ENCODE data around the gene NTN4.
"Not testable (repeated sequence)": the region's sequence is repeated elsewhere in the genome, so short reads cannot be mapped to it uniquely, and the experiment has no call there.

Gene NTN4

GRCh38 chr12:95790033-95790916 is at the start of gene NTN4:
NTN4 (minus strand) TSS chr12:95790764; CDS start chr12:95790309, 455 bp downstream.
- DNase-seq (ENCODE audit: low read depth), result no peak

- peak; percentile 82 for DNase-seq (ENCODE audit: low read depth)
These were observed 47.6 kb upstream of the NTN4 start for GRCh38 chr12:95838125-95838524.

- DNase-seq (ENCODE audit: low read depth), result no peak
These were observed 46.9 kb upstream of the NTN4 start for GRCh38 chr12:95837240-95838038.

GRCh38 chr12:95836630-95837239 is 46.2 kb upstream of the NTN4 start:
- peak; percentile 42 for DNase-seq (ENCODE audit: low read depth)

GRCh38 chr12:95836185-95836609 is 45.6 kb upstream of the NTN4 start:
- peak; percentile 59 for DNase-seq (ENCODE audit: low read depth)

DNA sequence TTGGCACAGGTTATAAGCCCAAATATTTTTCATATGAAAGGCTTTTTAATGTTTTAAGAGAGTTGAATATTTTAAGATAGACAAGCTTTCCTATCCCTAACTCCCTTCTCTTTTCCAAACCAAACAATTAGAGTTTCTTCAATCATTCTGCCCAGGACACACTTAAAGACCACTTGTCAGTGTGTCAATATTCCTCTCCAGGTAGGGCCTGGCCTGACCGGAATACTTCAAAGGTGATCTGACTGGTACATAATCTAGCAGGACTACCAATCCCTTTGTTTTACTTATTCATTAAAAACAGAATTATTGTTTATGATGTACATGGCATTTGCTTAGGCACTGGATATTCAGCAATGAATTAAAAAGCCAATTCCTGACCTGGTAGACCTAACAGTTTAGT is 44.0 kb upstream of the NTN4 start:
- no peak for DNase-seq (ENCODE audit: low read depth)

- DNase-seq (ENCODE audit: low read depth), result no peak
These were observed 39.9 kb upstream of the NTN4 start for GRCh38 chr12:95830335-95831089.

DNA sequence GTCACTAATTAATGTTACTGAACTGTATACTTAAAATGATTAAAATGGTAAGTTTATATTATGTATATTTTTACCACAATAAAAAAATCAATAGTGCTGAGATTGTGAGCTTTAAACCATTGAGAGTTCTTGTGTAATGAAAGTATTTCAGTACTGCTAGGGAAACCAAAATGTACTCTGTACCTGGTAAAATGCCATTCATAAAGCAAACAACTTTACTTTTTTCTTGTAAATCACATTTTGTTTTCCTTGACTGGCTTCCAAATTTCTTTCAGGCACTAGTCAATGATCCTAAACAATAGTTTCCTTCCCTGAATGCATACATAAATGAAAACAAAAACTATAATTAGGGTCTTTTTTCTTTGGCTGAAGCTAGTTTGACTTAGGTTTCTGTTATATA is 38.8 kb upstream of the NTN4 start:
- no peak for DNase-seq (ENCODE audit: low read depth)

DNA sequence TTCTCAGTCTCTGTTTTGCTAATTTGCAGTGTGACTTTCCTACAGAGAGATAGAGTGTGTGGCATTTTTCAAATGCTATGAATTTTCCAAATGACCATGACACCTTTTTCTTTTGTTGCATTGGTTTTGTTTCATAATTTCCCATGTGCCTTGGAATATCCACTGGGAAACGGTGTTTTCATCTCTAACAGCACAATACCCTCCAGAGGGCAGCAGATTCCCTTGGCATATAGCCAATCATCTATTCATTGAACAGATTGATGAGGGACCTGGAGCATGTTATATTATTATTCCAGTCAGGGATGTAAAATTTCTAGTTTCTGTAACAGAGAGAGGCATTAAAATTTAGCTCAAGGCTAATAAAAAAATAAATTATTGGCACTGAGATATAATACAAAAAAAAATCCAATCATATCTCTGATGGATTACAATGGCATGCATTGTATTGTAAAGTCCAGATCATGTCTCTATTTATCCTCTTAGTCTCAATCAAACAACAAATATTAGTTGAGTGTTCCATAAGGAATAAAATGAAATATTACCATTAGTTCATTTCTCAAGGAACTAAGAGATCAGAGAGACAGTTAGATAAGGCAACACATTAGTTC is 29.6 kb upstream of the NTN4 start:
- no peak for DNase-seq (ENCODE audit: low read depth)

- no peak for DNase-seq (ENCODE audit: low read depth)
These were observed 25.2 kb upstream of the NTN4 start for GRCh38 chr12:95815632-95816212.

DNA sequence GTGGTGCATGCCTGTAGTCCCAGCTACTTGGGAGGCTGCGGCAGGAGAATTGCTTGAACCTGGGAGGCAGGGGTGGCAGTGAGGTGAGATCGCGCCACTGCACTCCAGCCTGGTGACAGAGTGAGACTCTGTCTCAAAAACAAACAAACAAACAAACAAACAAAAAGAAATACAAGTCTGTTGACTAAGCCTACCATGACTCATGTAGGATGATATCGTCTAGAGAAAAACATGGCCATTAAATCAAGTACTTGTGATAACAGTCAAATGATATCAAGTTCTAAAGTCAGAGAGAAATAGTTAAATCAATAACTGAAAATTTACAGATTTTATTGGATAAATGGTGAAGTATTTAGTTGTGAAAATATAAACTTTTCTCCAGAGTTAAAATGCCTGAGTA is 21.6 kb upstream of the NTN4 start:
- not testable (repeated sequence) for DNase-seq (ENCODE audit: low read depth)

DNA sequence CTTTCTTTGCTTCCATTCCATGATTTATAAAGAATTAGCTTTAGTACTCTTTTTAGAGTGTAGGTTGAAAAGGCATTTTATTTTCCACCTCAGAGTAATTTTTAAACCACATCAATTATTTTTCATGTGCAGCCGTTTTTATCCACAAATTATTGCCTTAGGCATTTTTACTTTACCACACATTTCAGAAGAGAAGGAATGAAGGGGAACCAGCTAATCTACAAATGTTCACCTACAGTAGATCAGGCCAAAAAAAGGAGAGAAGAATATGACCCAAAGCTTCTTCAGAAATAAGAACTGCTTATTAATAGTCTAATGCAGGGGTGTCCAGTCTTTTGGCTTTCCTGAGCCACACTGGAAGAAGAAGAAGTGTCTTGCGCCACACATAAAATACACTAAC is 19.8 kb upstream of the NTN4 start:
- no peak for DNase-seq (ENCODE audit: low read depth)

DNA sequence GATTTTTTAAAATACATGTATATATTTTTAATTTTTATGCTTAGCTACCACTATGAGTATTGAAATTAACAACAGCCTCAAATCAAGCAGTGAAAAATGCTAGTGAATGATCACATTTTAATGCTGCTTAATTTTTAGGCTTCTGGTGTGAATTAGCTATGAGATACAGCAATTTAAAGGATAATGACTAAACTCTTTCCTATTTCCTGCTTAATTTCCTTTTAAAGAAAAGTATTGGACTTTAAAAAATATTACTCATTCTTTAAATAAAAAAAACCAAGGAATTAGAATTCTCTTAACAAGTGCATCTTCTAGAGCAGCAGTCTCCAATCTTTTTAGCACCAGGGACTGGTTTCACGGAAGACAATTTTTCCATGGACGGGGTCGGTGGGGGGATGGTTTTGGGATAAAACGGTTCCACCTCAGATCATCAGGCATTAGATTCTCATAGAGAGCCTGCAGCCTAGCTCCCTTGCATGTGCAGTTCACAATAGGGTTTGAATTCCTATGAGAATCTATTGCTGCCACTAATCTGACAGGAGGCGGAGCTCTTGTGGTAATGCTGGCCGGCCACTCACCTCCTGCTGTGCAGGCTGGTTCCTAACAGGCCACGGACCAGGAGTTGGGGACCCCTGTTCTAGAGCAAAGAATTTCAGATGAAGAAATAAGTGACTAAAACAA is 18.6 kb upstream of the NTN4 start:
- DNase-seq (ENCODE audit: low read depth), result no peak

- no peak for DNase-seq (ENCODE audit: low read depth)
These were observed 17.6 kb upstream of the NTN4 start for GRCh38 chr12:95808146-95808545.

GRCh38 chr12:95805864-95806671 is 15.5 kb upstream of the NTN4 start:
- peak; percentile 100 for DNase-seq (ENCODE audit: low read depth)

DNA sequence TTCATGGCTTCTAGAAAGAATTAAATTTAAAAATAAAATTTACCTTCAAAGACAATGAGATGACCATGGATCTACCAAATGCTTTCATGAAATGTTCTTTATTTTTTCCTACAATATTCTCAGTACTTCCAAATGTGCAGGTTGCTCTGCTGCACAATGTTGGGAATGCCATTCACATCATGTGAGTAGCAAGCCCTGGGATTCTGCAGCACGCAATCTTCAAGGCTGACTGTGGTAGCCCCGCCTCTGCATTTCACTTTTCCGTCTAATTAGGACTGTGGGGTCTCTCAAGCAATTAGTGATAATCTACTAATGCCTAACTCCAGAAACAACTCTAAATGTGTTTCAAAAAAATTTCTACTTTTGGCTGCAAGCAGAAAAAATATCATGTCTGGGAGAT is 13.7 kb upstream of the NTN4 start:
- DNase-seq (ENCODE audit: low read depth), result no peak

- no peak for DNase-seq (ENCODE audit: low read depth)
These were observed 13.3 kb upstream of the NTN4 start for GRCh38 chr12:95803817-95804216.

DNA sequence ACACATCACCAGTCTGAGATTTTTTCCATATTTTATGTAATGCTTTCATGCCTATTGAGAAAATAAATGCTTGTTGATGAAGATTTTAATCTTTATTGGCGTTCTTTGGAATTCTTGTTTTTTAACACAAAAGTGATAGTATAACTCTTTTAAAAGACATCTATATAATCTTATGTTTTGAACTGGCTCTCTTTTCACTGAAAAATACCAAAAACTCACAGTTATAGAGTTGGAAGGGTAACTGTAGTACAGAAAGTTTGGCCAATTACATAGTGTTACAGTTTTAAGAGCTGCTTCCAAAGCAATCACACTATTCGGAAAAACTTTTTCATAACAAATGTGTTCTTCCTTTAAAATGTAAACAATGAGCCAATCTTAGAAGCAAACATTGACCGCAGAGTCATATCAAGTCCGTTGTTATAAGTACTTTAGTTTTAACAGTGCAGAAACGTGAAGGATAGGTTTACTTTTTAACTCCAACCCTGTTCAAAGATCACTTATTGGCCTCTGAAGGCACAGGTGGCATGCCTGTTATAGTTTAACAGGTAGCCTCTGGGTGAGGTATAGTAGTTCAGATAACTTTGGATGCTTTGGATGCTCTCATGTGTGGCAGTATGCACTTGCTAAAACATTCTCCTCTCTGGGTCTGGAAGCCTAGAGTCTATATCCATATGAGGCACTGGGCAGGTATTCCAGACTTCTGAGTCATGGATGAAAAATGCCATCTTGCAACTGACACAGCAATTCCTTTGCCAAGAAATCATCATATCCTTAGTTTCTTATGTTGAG is 12.1 kb upstream of the NTN4 start:
- DNase-seq (ENCODE audit: low read depth), result no peak

GRCh38 chr12:95796982-95797289 is 6.4 kb upstream of the NTN4 start:
- no peak for DNase-seq (ENCODE audit: low read depth)
